ENCODE measurements around the gene TPM2.

Gene TPM2

GRCh38 chr9:35728041-35728971 lies 38.6 kb upstream of the TPM2 start:
- TF ChIP-seq CTCF (IDR thresholded peaks at IDR 0.05; ENCODE audit: low read depth, low read length, missing control alignments): no peak
- no peak for DNase-seq (ENCODE audit: low read depth)
- H3K4me3 ChIP-seq (ENCODE audit: low read depth, low read length): peak overlapping the region; percentile 57

GRCh38 chr9:35727676-35728040 lies 37.9 kb upstream of the TPM2 start:
- no peak for DNase-seq (ENCODE audit: low read depth)
- TF ChIP-seq CTCF (IDR thresholded peaks at IDR 0.05; ENCODE audit: low read depth, low read length, missing control alignments): no peak
- H3K4me3 ChIP-seq (ENCODE audit: low read depth, low read length): peak overlapping the region; percentile 57

- no peak for DNase-seq (ENCODE audit: low read depth)
- TF ChIP-seq CTCF (IDR thresholded peaks at IDR 0.05; ENCODE audit: low read depth, low read length, missing control alignments): peak; percentile 19
- H3K4me3 ChIP-seq (ENCODE audit: low read depth, low read length): no peak overlapping the region
Measured at GRCh38 chr9:35726931-35727330, 37.2 kb upstream of the TPM2 start.

- H3K4me3 ChIP-seq (ENCODE audit: low read depth, low read length): no peak overlapping the region
- TF ChIP-seq CTCF (IDR thresholded peaks at IDR 0.05; ENCODE audit: low read depth, low read length, missing control alignments): peak; percentile 14
- no peak for DNase-seq (ENCODE audit: low read depth)
Measured at GRCh38 chr9:35725362-35725761, 35.6 kb upstream of the TPM2 start.

GRCh38 chr9:35723908-35724307 lies 34.2 kb upstream of the TPM2 start:
- no peak overlapping the region for H3K4me3 ChIP-seq (ENCODE audit: low read depth, low read length)
- DNase-seq (ENCODE audit: low read depth): no peak
- TF ChIP-seq CTCF (IDR thresholded peaks at IDR 0.05; ENCODE audit: low read depth, low read length, missing control alignments): no peak

GRCh38 chr9:35723426-35723825 lies 33.7 kb upstream of the TPM2 start:
- DNase-seq (ENCODE audit: low read depth): no peak
- TF ChIP-seq CTCF (IDR thresholded peaks at IDR 0.05; ENCODE audit: low read depth, low read length, missing control alignments): no peak
- H3K4me3 ChIP-seq (ENCODE audit: low read depth, low read length): no peak overlapping the region

GRCh38 chr9:35719546-35719945 lies 29.8 kb upstream of the TPM2 start:
- no peak for TF ChIP-seq CTCF (IDR thresholded peaks at IDR 0.05; ENCODE audit: low read depth, low read length, missing control alignments)
- H3K4me3 ChIP-seq (ENCODE audit: low read depth, low read length): no peak overlapping the region
- DNase-seq (ENCODE audit: low read depth): no peak
